CD8-positive, alpha-beta memory T cell (primary cell): ENCODE data around the gene SETD1A. TPM values are rescaled to one million over a fixed set of nuclear protein-coding genes. Genes with fewer than 3 reads are reported as not detected.

Source experiments
- CTCF ChIA-PET: fragments of 350-600 bp; sonication (Branson Sonifier 250); formaldehyde crosslinking; loops from one replicate; lab custom pipeline; 2021; ENCODE audit warnings: antibody characterized with exemption; lab: Charles Lee
- POLR2A ChIA-PET: fragments of 350-600 bp; sonication (Branson Sonifier 250); formaldehyde crosslinking; loops from one replicate; lab custom pipeline; 2021; ENCODE audit warnings: antibody characterized with exemption; lab: Charles Lee
- DNase-seq, 5 donors: peaks; one replicate each; pipeline versions ENCODE4 v3.0.0 to v3.0.0-alpha.2; 2020 to 2022; ENCODE audit warnings: mixed read lengths in 1 of 5
- H3K27ac ChIP-seq: one replicate; pipeline ENCODE4 v1.7.0; 2013; ENCODE audit warnings: low read depth, mild to moderate bottlenecking, low read length, moderate library complexity
- H3K27me3 ChIP-seq: 2 replicates; pipeline ENCODE4 v1.7.0; 2013; ENCODE audit warnings: low read length, mild to moderate bottlenecking; ENCODE audit not compliant: insufficient read depth, poor library complexity, severe bottlenecking
- H3K36me3 ChIP-seq: 2 replicates; pipeline ENCODE4 v1.7.0; 2013; ENCODE audit warnings: mild to moderate bottlenecking, low read length, moderate library complexity; ENCODE audit not compliant: insufficient read depth
- H3K4me1 ChIP-seq: 2 replicates; pipeline ENCODE4 v1.7.0; 2013; ENCODE audit warnings: mild to moderate bottlenecking, low read length, moderate library complexity; ENCODE audit not compliant: insufficient read depth
- H3K4me3 ChIP-seq: 2 replicates; pipeline ENCODE4 v1.7.0; 2013; ENCODE audit warnings: mild to moderate bottlenecking, low read length
- H3K9me3 ChIP-seq: 2 replicates; pipeline ENCODE4 v1.7.0; 2013; ENCODE audit warnings: mild to moderate bottlenecking, low read length
- H3K27ac Mint-ChIP-seq, 8 donors: one replicate each; pipeline ENCODE4 v1.8.0; 2020 to 2021; ENCODE audit warnings: mixed read lengths in 8 of 8, mild to moderate bottlenecking in 6 of 8, inconsistent platforms in 3 of 8, moderate library complexity in 3 of 8
- H3K27me3 Mint-ChIP-seq, 2 donors: one replicate each; pipeline ENCODE4 v1.8.0; 2020 to 2021; ENCODE audit warnings: mixed read lengths in 2 of 2, mild to moderate bottlenecking in 1 of 2, moderate library complexity in 1 of 2
- H3K36me3 Mint-ChIP-seq, 3 donors: one replicate each; pipeline ENCODE4 v1.8.0; 2020 to 2021; ENCODE audit warnings: mixed read lengths in 3 of 3, inconsistent platforms in 1 of 3, mild to moderate bottlenecking in 1 of 3
- H3K4me1 Mint-ChIP-seq, 3 donors: one replicate each; pipeline ENCODE4 v1.8.0; 2020 to 2021; ENCODE audit warnings: mixed read lengths in 3 of 3, inconsistent platforms in 1 of 3, mild to moderate bottlenecking in 1 of 3
- H3K4me3 Mint-ChIP-seq, 7 donors: one replicate each; pipeline ENCODE4 v1.8.0; 2020 to 2021; ENCODE audit warnings: mixed read lengths in 7 of 7, mild to moderate bottlenecking in 6 of 7, moderate library complexity in 4 of 7, inconsistent platforms in 2 of 7
- H3K9me3 Mint-ChIP-seq, 5 donors: one replicate each; pipeline ENCODE4 v1.8.0; 2020 to 2022; ENCODE audit warnings: mixed read lengths in 5 of 5, mild to moderate bottlenecking in 3 of 5, moderate library complexity in 2 of 5, inconsistent platforms in 1 of 5
- polyA plus RNA-seq: library from polyadenylated mRNA; unstranded; fragments of 300-500 nt; fragmentation: Illumina TruSeq; gene quantifications from one replicate; pipeline ENCODE4 v1.2.3, GENCODE V29; 2021
- total RNA-seq, 2 experiments: library from RNA; stranded (reverse); gene quantifications; one replicate each; pipeline ENCODE4 v1.2.3, GENCODE V29; 2021

The SETD1A gene
- total and polyA plus RNA-seq, 3 experiments from 2014 or later, result 2.6 to 28.8 (median 24.7) TPM

GRCh38 chr16:30946671-30947540 lies 10.6 kb upstream of the SETD1A start:
- no peak for DNase-seq
- Histone ChIP-seq H3K9me3 (no peaks in the 10 kb centered on the region), H3K4me1 (peaks cover 25% of the 10 kb centered on the region), H3K27me3 (no peaks in the 10 kb centered on the region), H3K36me3 (no peaks in the 10 kb centered on the region), H3K27ac (no peak overlapping the region), H3K4me3 (no peak overlapping the region)
- ChIA-PET CTCF (no interaction called here), POLR2A (interaction anchor here (0.6 kb wide), 1 partner anchor 165 kb away, joined by 6 read pairs; no protein-coding TSS in a partner anchor)
- Mint-ChIP-seq H3K4me3 (peak overlapping the region in 3 of 7 donors; percentile 61 to 81 (median 81)), H3K27ac (peak overlapping the region in 3 of 8 donors; percentile 30 to 62 (median 33)), H3K4me1 (peaks cover 16 to 33% (median 27%) of the 10 kb centered on the region in 3 donors), H3K27me3 (no peaks in the 10 kb centered on the region), H3K36me3 (peaks cover 0 to 14% (median 2%) of the 10 kb centered on the region in 3 donors), H3K9me3 (no peaks in the 10 kb centered on the region)

GRCh38 chr16:30947541-30947858 lies 10.1 kb upstream of the SETD1A start:
- Histone ChIP-seq H3K27me3 (no peaks in the 10 kb centered on the region), H3K36me3 (no peaks in the 10 kb centered on the region), H3K9me3 (no peaks in the 10 kb centered on the region), H3K4me1 (peaks cover 19% of the 10 kb centered on the region), H3K4me3 (no peak overlapping the region), H3K27ac (no peak overlapping the region)
- peaks cover 16 to 27% (median 26%) of the 10 kb centered on the region in 3 donors for H3K4me1 Mint-ChIP-seq
- H3K27me3 Mint-ChIP-seq, result no peaks in the 10 kb centered on the region
- DNase-seq, result no peak
- no peak overlapping the region for H3K4me3 Mint-ChIP-seq
- H3K27ac Mint-ChIP-seq, result no peak overlapping the region
- H3K9me3 Mint-ChIP-seq, result no peaks in the 10 kb centered on the region
- H3K36me3 Mint-ChIP-seq, result peaks cover 0 to 14% (median 2%) of the 10 kb centered on the region in 3 donors
- CTCF ChIA-PET, result no interaction called here
- POLR2A ChIA-PET, result no interaction called here

- H3K9me3 Mint-ChIP-seq, result no peaks in the 10 kb centered on the region
- H3K27ac Mint-ChIP-seq, result peak overlapping the region in 2 of 8 donors; percentile 60 to 77
- H3K4me3 Mint-ChIP-seq, result peak overlapping the region in 3 of 7 donors; percentile 28 to 93 (median 91)
- peaks cover 13 to 23% (median 21%) of the 10 kb centered on the region in 3 donors for H3K4me1 Mint-ChIP-seq
- no peak overlapping the region for H3K4me3 ChIP-seq
- H3K36me3 ChIP-seq, result no peaks in the 10 kb centered on the region
- no peaks in the 10 kb centered on the region for H3K27me3 Mint-ChIP-seq
- DNase-seq, result peak in 1 of 5 donors; percentile 55
- ChIA-PET POLR2A (no interaction called here), CTCF (no interaction called here)
- no peaks in the 10 kb centered on the region for H3K9me3 ChIP-seq
- H3K36me3 Mint-ChIP-seq, result peaks cover 0 to 14% (median 2%) of the 10 kb centered on the region in 3 donors
- no peaks in the 10 kb centered on the region for H3K27me3 ChIP-seq
- peaks cover 18% of the 10 kb centered on the region for H3K4me1 ChIP-seq
- peak overlapping the region; percentile 88 for H3K27ac ChIP-seq
Measured at GRCh38 chr16:30947859-30948666, 9.5 kb upstream of the SETD1A start.

GRCh38 chr16:30948667-30949649 lies 8.6 kb upstream of the SETD1A start, which contains the start of gene ORAI3:
ORAI3 (plus strand) TSS chr16:30949068; CDS start chr16:30949290, 222 bp downstream.
- Histone ChIP-seq H3K4me1 (peaks cover 18% of the 10 kb centered on the region), H3K36me3 (no peaks in the 10 kb centered on the region), H3K27ac (peak within 1 kb of the TSS; percentile 88), H3K9me3 (no peaks in the 10 kb centered on the region), H3K27me3 (no peaks in the 10 kb centered on the region), H3K4me3 (peak within 1 kb of the TSS; percentile 85)
- H3K27ac Mint-ChIP-seq, result peak within 1 kb of the TSS; percentile 82 to 96 (median 88)
- CTCF ChIA-PET, result interaction anchor here (1.0 to 1.8 kb wide), 3 partner anchors 7 to 125 kb away, joined by 3 to 15 read pairs (median 4); partner anchors contain the start of gene ZNF668
- DNase-seq, result peak in 4 of 5 donors; percentile 28 to 63 (median 30)
- POLR2A ChIA-PET, result no interaction called here
- H3K9me3 Mint-ChIP-seq, result no peaks in the 10 kb centered on the region
- H3K4me3 Mint-ChIP-seq, result peak within 1 kb of the TSS; percentile 91 to 95 (median 93)
- H3K4me1 Mint-ChIP-seq, result peaks cover 17 to 29% (median 25%) of the 10 kb centered on the region in 3 donors
- H3K36me3 Mint-ChIP-seq, result peaks cover 0 to 12% (median 2%) of the 10 kb centered on the region in 3 donors
- no peaks in the 10 kb centered on the region for H3K27me3 Mint-ChIP-seq

GRCh38 chr16:30949650-30950515 lies 7.7 kb upstream of the SETD1A start:
- H3K27ac ChIP-seq, result peak overlapping the region; percentile 88
- no peaks in the 10 kb centered on the region for H3K9me3 ChIP-seq
- H3K4me1 ChIP-seq, result peaks cover 18% of the 10 kb centered on the region
- peak overlapping the region; percentile 85 for H3K4me3 ChIP-seq
- ChIA-PET CTCF (interaction anchor here (1.0 to 1.8 kb wide), 3 partner anchors 8 to 124 kb away, joined by 3 to 15 read pairs (median 4); partner anchors contain the start of gene ZNF668), POLR2A (interaction anchor here (1.0 kb wide), 1 partner anchor 8 kb away, joined by 3 read pairs; no protein-coding TSS in a partner anchor)
- H3K9me3 Mint-ChIP-seq, result no peaks in the 10 kb centered on the region
- peak overlapping the region; percentile 91 to 95 (median 93) for H3K4me3 Mint-ChIP-seq
- H3K27ac Mint-ChIP-seq, result peak overlapping the region; percentile 82 to 96 (median 88)
- no peaks in the 10 kb centered on the region for H3K27me3 Mint-ChIP-seq
- DNase-seq, result peak in 1 of 5 donors; percentile 16
- H3K36me3 ChIP-seq, result no peaks in the 10 kb centered on the region
- no peaks in the 10 kb centered on the region for H3K27me3 ChIP-seq
- H3K36me3 Mint-ChIP-seq, result peaks cover 0 to 7% (median 0%) of the 10 kb centered on the region in 3 donors
- H3K4me1 Mint-ChIP-seq, result peaks cover 17 to 29% (median 22%) of the 10 kb centered on the region in 3 donors

- H3K4me3 ChIP-seq, result peak overlapping the region; percentile 85
- no peaks in the 10 kb centered on the region for H3K9me3 Mint-ChIP-seq
- no peaks in the 10 kb centered on the region for H3K9me3 ChIP-seq
- POLR2A ChIA-PET, result interaction anchor here (1.0 kb wide), 1 partner anchor 8 kb away, joined by 3 read pairs; no protein-coding TSS in a partner anchor
- peak overlapping the region; percentile 88 for H3K27ac ChIP-seq
- peak overlapping the region in 7 of 8 donors; percentile 29 to 96 (median 87) for H3K27ac Mint-ChIP-seq
- H3K4me1 Mint-ChIP-seq, result peaks cover 17 to 29% (median 22%) of the 10 kb centered on the region in 3 donors
- H3K4me3 Mint-ChIP-seq, result peak overlapping the region; percentile 91 to 95 (median 93)
- DNase-seq, result no peak
- CTCF ChIA-PET, result interaction anchor here (1.4 to 1.8 kb wide), 2 partner anchors 9 to 106 kb away, joined by 4 to 15 read pairs; no protein-coding TSS in a partner anchor
- H3K36me3 Mint-ChIP-seq, result peaks cover 0 to 5% (median 0%) of the 10 kb centered on the region in 3 donors
- no peaks in the 10 kb centered on the region for H3K36me3 ChIP-seq
- H3K4me1 ChIP-seq, result peaks cover 18% of the 10 kb centered on the region
- no peaks in the 10 kb centered on the region for H3K27me3 Mint-ChIP-seq
- H3K27me3 ChIP-seq, result no peaks in the 10 kb centered on the region
Measured at GRCh38 chr16:30950516-30951065, 7.0 kb upstream of the SETD1A start.
